Measurements from ENCODE around the gene CDA.
A peak's percentile ranks its signal among the peaks of the same experiment; 100 is the strongest.

Gene CDA

DNA sequence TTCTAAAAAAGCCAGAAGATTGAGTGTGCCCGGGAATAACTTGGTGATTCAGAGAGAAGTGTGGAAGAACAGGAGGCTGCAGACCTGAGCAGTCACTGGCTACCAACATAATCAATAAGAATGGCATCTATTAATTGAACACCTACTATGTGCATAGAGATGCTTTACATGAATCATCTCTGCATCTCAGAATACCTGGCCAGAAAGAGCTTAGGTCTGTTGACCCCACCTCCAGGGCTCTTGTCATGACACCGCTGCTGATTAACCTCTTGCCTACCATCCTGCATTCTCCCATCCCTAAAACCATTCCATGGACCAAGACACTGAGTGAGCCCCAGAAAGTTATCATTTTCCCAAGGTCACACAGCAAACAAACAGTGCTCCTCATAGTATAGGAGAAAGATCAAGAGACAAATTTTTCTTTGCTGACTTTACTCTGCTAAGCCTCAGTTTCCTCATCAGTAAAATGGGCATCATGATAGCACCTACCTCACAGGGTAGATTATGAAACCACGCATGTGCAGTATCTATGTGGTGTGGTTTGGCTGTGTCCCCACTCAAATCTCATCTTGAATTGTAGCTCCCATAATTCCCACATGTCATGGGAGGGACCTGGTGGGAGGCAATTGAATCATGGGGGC lies 28.1 kb downstream of the CDA start:
- Mint-ChIP-seq H3K27me3 (peaks cover 6% of the 10 kb centered on the region), H3K9me3 (no peaks in the 10 kb centered on the region), H3K36me3 (no peaks in the 10 kb centered on the region), H3K4me1 (no peaks in the 10 kb centered on the region), H3K27ac (no peak overlapping the region), H3K4me3 (no peak overlapping the region)
- DNase-seq (ENCODE audit: low spot score in 2 of 2) (no peak), ATAC-seq (ENCODE audit: low read depth) (no peak)

GRCh38 chr1:20618550-20618949 lies 29.7 kb downstream of the CDA start:
- Mint-ChIP-seq H3K27ac (no peak overlapping the region), H3K27me3 (peaks cover 8% of the 10 kb centered on the region), H3K36me3 (no peaks in the 10 kb centered on the region), H3K4me1 (no peaks in the 10 kb centered on the region), H3K4me3 (no peak overlapping the region), H3K9me3 (no peaks in the 10 kb centered on the region)
- DNase-seq (ENCODE audit: low spot score in 2 of 2): no peak
- ATAC-seq (ENCODE audit: low read depth): no peak

GRCh38 chr1:20619999-20620398 lies 31.1 kb downstream of the CDA start:
- no peaks in the 10 kb centered on the region for H3K4me1 Mint-ChIP-seq
- peaks cover 10% of the 10 kb centered on the region for H3K27me3 Mint-ChIP-seq

GRCh38 chr1:20621012-20621411 lies 32.1 kb downstream of the CDA start:
- Mint-ChIP-seq H3K4me3 (no peak overlapping the region), H3K9me3 (no peaks in the 10 kb centered on the region), H3K4me1 (no peaks in the 10 kb centered on the region), H3K27ac (no peak overlapping the region), H3K36me3 (no peaks in the 10 kb centered on the region), H3K27me3 (peaks cover 12% of the 10 kb centered on the region)
- no peak for DNase-seq (ENCODE audit: low spot score in 2 of 2)
- no peak for ATAC-seq (ENCODE audit: low read depth)

More at GRCh38 chr1:20619999-20620398, 31.1 kb downstream of the CDA start:
- Mint-ChIP-seq H3K9me3 (no peaks in the 10 kb centered on the region), H3K27ac (no peak overlapping the region), H3K4me3 (no peak overlapping the region), H3K36me3 (no peaks in the 10 kb centered on the region)
- ATAC-seq (ENCODE audit: low read depth) (no peak), DNase-seq (ENCODE audit: low spot score in 2 of 2) (no peak)

DNA sequence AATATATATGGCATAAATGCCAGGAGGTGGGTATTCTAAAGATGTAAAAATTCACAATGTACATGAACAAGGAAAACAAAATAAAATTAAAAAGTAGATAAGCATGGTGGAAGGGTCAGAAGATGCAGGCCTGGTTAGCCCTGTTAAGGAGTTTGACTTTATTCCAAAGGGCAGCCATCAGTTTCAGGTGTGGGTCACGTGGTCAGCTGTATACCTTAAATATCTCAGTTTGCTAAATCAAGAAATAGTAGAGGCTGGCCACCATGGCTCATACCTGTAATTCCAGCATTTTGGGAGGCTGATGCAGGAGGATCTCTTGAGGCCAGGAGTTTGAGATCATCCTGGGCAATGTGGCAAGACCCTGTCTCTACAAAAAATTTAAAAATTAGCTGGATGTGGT lies 35.8 kb downstream of the CDA start:
- Mint-ChIP-seq H3K4me3 (no peak overlapping the region), H3K9me3 (peaks cover 6% of the 10 kb centered on the region), H3K4me1 (no peaks in the 10 kb centered on the region), H3K27ac (no peak overlapping the region), H3K27me3 (peaks cover 13% of the 10 kb centered on the region), H3K36me3 (peaks cover 2% of the 10 kb centered on the region)
- DNase-seq (ENCODE audit: low spot score in 2 of 2): no peak
- no peak for ATAC-seq (ENCODE audit: low read depth)

GRCh38 chr1:20625176-20626097 lies 36.5 kb downstream of the CDA start:
- ATAC-seq (ENCODE audit: low read depth) (no peak), DNase-seq (ENCODE audit: low spot score in 2 of 2) (no peak)
- no peaks in the 10 kb centered on the region for H3K4me1 Mint-ChIP-seq
- H3K36me3 Mint-ChIP-seq: peaks cover 2% of the 10 kb centered on the region
- H3K4me3 Mint-ChIP-seq: no peak overlapping the region
- no peak overlapping the region for H3K27ac Mint-ChIP-seq
- H3K27me3 Mint-ChIP-seq: peaks cover 13% of the 10 kb centered on the region
- H3K9me3 Mint-ChIP-seq: peaks cover 6% of the 10 kb centered on the region

DNA sequence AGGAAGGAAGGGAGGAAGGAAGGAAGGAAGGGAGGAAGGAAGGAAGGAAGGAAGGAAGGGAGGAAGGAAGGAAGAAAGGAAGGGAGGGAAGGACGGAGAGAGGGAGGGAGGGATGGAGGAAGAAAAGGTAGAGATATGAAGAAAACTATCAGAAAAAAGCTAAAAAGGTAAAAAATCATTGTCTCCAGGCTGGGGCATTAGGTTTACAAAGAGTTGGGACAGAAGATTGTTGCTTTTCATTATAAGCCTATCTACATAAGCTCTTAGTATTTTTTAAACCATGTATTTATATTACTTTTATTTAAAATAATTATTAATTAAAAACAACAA lies 37.2 kb downstream of the CDA start:
- Mint-ChIP-seq H3K4me1 (no peaks in the 10 kb centered on the region), H3K27me3 (peaks cover 13% of the 10 kb centered on the region), H3K4me3 (no peak overlapping the region), H3K9me3 (peaks cover 6% of the 10 kb centered on the region), H3K27ac (no peak overlapping the region), H3K36me3 (peaks cover 2% of the 10 kb centered on the region)
- no peak for DNase-seq (ENCODE audit: low spot score in 2 of 2)
- ATAC-seq (ENCODE audit: low read depth): no peak

GRCh38 chr1:20626524-20626923 lies 37.6 kb downstream of the CDA start:
- Mint-ChIP-seq H3K27ac (no peak overlapping the region), H3K27me3 (peaks cover 13% of the 10 kb centered on the region), H3K36me3 (peaks cover 2% of the 10 kb centered on the region), H3K4me3 (no peak overlapping the region), H3K4me1 (no peaks in the 10 kb centered on the region), H3K9me3 (peaks cover 6% of the 10 kb centered on the region)
- ATAC-seq (ENCODE audit: low read depth) (no peak), DNase-seq (ENCODE audit: low spot score in 2 of 2) (no peak)

DNA sequence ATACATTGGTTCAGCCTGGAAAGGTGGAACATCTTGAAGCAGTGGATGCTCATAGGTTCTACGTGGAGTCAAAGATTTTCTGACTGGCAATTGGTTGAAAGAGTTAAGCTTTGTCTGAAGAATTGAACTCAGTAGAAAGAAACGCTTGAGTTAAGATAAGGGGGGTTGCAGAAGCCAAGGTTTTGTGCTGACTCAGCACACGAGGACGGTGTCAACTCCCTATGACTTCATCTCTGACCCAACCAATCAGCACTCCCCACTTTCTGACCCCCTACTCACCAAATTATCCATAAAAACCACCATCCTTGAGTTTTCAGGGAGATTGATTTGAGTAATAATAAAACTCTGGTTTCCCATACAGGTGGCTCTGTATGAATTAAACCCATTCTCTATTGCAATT lies 41.8 kb downstream of the CDA start:
- DNase-seq (ENCODE audit: low spot score in 2 of 2) (no peak), ATAC-seq (ENCODE audit: low read depth) (no peak)
- Mint-ChIP-seq H3K4me1 (peaks cover 7% of the 10 kb centered on the region), H3K27me3 (peaks cover 4% of the 10 kb centered on the region), H3K4me3 (no peak overlapping the region), H3K36me3 (peaks cover 2% of the 10 kb centered on the region), H3K27ac (no peak overlapping the region), H3K9me3 (peaks cover 6% of the 10 kb centered on the region)

GRCh38 chr1:20632386-20632785 lies 43.5 kb downstream of the CDA start:
- H3K4me3 Mint-ChIP-seq: peak overlapping the region; percentile 77
- peaks cover 6% of the 10 kb centered on the region for H3K9me3 Mint-ChIP-seq
- H3K27ac Mint-ChIP-seq: no peak overlapping the region
- no peaks in the 10 kb centered on the region for H3K27me3 Mint-ChIP-seq
- H3K36me3 Mint-ChIP-seq: peaks cover 7% of the 10 kb centered on the region
- no peak for ATAC-seq (ENCODE audit: low read depth)
- H3K4me1 Mint-ChIP-seq: peaks cover 7% of the 10 kb centered on the region
- no peak for DNase-seq (ENCODE audit: low spot score in 2 of 2)

GRCh38 chr1:20633190-20634064 lies 44.5 kb downstream of the CDA start, which contains the start of gene PINK1:
TSS of gene PINK1 (plus strand) at chr1:20633458. CDS start at chr1:20633549, 91 bp downstream.
- Mint-ChIP-seq H3K4me1 (peaks cover 7% of the 10 kb centered on the region), H3K4me3 (peak within 1 kb of the TSS; percentile 89), H3K9me3 (peaks cover 1% of the 10 kb centered on the region), H3K27me3 (no peaks in the 10 kb centered on the region), H3K36me3 (peaks cover 4% of the 10 kb centered on the region), H3K27ac (peak within 1 kb of the TSS; percentile 88)
- DNase-seq (ENCODE audit: low spot score in 2 of 2): peak; percentile 98 to 100
- ATAC-seq (ENCODE audit: low read depth): peak; percentile 88

GRCh38 chr1:20634065-20634593 lies 45.2 kb downstream of the CDA start:
- ATAC-seq (ENCODE audit: low read depth) (peak; percentile 9), DNase-seq (ENCODE audit: low spot score in 2 of 2) (no peak)
- Mint-ChIP-seq H3K4me1 (peaks cover 7% of the 10 kb centered on the region), H3K36me3 (peaks cover 4% of the 10 kb centered on the region), H3K4me3 (peak overlapping the region; percentile 89), H3K9me3 (no peaks in the 10 kb centered on the region), H3K27me3 (no peaks in the 10 kb centered on the region), H3K27ac (peak overlapping the region; percentile 88)

GRCh38 chr1:20634594-20635084 lies 45.7 kb downstream of the CDA start:
- DNase-seq (ENCODE audit: low spot score in 2 of 2) (no peak), ATAC-seq (ENCODE audit: low read depth) (no peak)
- H3K36me3 Mint-ChIP-seq: peaks cover 4% of the 10 kb centered on the region
- peaks cover 7% of the 10 kb centered on the region for H3K4me1 Mint-ChIP-seq
- H3K4me3 Mint-ChIP-seq: peak overlapping the region; percentile 89
- no peaks in the 10 kb centered on the region for H3K27me3 Mint-ChIP-seq
- no peaks in the 10 kb centered on the region for H3K9me3 Mint-ChIP-seq
- H3K27ac Mint-ChIP-seq: no peak overlapping the region
